ENCODE measurements around the gene VASN. TPM values are rescaled to one million over a fixed set of nuclear protein-coding genes. Genes with fewer than 3 reads are reported as not detected.
"Not testable (repeated sequence)": the region's sequence is repeated elsewhere in the genome, so short reads cannot be mapped to it uniquely, and the experiment has no call there.

Gene VASN
- total RNA-seq, 4 donors from 2014 or later: 9.2 to 20.2 (median 14.2) TPM

DNA sequence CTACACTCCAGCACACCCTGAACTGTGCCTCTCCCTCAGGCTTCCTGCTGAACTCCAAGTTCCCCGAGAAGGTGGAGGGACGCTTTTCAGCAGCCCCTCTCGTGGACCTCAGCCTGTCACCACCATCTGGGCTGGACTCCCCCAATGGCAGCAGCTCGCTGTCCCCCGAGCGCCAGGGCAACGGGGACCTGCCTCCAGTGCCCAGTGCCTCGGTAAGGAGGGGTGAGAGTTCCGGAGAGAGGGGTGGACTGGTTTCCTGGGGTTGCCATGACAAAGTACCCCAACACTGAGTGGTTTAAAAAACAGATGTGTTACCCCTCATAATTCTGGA, 38.4 kb upstream of the VASN start:
- TF ChIP-seq, protein P1, sequence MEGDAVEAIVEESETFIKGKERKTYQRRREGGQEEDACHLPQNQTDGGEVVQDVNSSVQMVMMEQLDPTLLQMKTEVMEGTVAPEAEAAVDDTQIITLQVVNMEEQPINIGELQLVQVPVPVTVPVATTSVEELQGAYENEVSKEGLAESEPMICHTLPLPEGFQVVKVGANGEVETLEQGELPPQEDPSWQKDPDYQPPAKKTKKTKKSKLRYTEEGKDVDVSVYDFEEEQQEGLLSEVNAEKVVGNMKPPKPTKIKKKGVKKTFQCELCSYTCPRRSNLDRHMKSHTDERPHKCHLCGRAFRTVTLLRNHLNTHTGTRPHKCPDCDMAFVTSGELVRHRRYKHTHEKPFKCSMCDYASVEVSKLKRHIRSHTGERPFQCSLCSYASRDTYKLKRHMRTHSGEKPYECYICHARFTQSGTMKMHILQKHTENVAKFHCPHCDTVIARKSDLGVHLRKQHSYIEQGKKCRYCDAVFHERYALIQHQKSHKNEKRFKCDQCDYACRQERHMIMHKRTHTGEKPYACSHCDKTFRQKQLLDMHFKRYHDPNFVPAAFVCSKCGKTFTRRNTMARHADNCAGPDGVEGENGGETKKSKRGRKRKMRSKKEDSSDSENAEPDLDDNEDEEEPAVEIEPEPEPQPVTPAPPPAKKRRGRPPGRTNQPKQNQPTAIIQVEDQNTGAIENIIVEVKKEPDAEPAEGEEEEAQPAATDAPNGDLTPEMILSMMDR (IDR thresholded peaks at IDR 0.05): no peak
- no peak for TF ChIP-seq POLR2A (IDR thresholded peaks at IDR 0.05)
- 88% methylated on average over 7 of the region's 9 CpGs; no CpG with 5 or more reads in 1 of the 2 donors for WGBS, 2 donors
- intact Hi-C loops (cut with DNase I): loop anchor here (5.0 kb wide), 1 partner anchor 46 kb away; no protein-coding TSS in a partner anchor
- peaks cover 11 to 24% (median 16%) of the 10 kb centered on the region in 3 donors for H3K4me1 ChIP-seq
- peaks cover 0 to 50% (median 2%) of the 10 kb centered on the region in 3 donors for H3K36me3 ChIP-seq
- no peak overlapping the region for H3K27ac ChIP-seq
- no peak for DNase-seq
- no peaks in the 10 kb centered on the region for H3K9me3 ChIP-seq
- H3K4me3 ChIP-seq: no peak overlapping the region
- peaks cover 0 to 4% (median 0%) of the 10 kb centered on the region in 4 donors for H3K27me3 ChIP-seq

DNA sequence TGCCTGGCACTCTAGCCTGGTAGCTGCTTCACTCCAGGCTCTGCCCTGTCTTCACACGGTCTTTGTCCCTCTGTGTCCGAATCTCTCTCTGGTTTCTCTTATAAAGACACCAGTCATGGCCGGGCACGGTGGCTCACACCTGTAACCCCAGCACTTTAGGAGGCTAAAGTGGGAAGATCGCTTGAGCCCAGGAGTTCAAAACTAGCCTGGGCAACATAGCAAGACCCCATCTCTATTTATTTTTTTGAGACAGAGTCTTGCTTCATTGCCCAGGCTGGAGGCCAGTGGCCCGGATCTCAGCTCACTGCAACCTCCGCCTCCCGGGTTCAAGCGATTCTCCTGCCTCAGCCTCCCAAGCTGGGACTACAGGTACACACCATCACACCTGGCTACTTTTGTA, 37.9 kb upstream of the VASN start:
- H3K4me1 ChIP-seq: peaks cover 6 to 20% (median 12%) of the 10 kb centered on the region in 3 donors
- WGBS, 2 donors: 80 to 100% methylated on average over 7 to 9 of the region's 9 CpGs
- DNase-seq, H3K27ac ChIP-seq, H3K9me3 ChIP-seq, H3K27me3 ChIP-seq, H3K4me3 ChIP-seq: not testable (repeated sequence)
- intact Hi-C loops (cut with DNase I): loop anchor here (5.0 kb wide), 1 partner anchor 46 kb away; no protein-coding TSS in a partner anchor
- H3K36me3 ChIP-seq: peaks cover 0 to 54% (median 6%) of the 10 kb centered on the region in 3 donors

DNA sequence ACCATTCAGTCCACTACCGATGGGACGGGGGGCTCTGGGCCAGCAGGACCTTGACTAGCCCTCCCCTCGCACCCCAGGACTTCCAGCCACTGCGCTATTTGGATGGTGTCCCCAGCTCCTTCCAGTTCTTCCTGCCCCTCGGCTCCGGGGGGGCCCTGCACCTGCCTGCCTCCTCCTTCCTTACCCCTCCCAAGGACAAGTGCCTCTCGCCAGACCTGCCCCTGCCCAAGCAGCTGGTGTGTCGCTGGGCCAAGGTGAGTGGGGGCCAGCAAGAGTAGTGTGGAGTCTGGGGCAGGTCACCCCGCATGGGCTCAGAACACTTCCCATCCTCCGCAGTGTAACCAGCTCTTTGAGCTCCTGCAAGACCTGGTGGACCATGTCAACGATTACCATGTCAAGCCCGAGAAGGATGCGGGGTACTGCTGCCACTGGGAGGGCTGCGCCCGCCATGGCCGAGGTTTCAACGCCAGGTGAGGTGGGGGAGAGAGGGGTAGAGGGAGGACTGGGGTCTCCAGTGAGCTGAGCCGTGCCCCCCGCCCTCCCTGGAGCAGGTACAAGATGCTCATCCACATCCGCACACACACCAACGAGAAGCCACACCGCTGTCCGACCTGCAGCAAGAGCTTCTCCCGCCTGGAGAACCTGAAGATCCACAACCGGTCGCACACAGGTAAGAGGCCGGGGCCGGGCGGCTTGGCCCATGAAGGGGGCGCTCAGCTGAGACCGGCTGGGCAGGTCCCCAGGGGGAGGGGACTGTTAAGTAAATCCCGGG, 36.7 kb upstream of the VASN start:
- Histone ChIP-seq H3K27me3 (no peaks in the 10 kb centered on the region), H3K9me3 (no peaks in the 10 kb centered on the region), H3K4me3 (no peak overlapping the region), H3K36me3 (peaks cover 4 to 66% (median 8%) of the 10 kb centered on the region in 3 donors), H3K27ac (no peak overlapping the region), H3K4me1 (peaks cover 0 to 17% (median 1%) of the 10 kb centered on the region in 3 donors)
- intact Hi-C loops (cut with DNase I): loop anchor here (5.0 kb wide), 1 partner anchor 48 kb away; no protein-coding TSS in a partner anchor
- DNase-seq: no peak
- 77 to 95% methylated on average over 3 to 11 of the region's 32 CpGs for WGBS, 2 donors
- TF ChIP-seq, protein P1 (IDR thresholded peaks at IDR 0.05): no peak
- no peak for TF ChIP-seq POLR2A (IDR thresholded peaks at IDR 0.05)

DNA sequence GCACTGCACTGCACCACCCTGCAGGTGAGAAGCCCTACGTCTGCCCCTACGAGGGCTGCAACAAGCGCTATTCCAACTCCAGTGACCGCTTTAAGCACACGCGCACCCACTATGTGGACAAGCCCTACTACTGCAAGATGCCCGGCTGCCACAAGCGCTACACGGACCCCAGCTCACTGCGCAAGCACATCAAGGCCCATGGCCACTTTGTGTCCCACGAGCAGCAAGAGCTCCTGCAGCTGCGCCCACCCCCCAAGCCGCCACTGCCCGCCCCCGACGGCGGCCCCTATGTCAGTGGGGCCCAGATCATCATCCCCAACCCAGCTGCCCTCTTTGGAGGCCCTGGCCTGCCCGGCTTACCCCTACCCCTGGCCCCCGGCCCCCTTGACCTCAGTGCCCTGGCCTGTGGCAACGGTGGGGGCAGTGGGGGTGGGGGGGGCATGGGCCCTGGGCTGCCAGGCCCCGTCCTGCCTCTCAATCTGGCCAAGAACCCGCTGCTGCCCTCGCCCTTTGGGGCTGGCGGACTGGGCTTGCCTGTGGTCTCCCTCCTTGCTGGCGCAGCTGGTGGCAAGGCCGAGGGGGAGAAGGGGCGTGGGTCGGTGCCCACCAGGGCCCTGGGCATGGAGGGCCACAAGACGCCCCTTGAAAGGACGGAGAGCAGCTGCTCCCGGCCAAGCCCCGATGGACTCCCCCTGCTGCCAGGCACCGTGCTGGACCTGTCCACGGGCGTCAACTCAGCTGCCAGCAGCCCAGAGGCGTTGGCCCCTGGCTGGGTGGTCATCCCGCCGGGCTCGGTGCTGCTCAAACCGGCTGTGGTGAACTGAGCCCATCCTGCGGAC, 34.7 kb upstream of the VASN start:
- Histone ChIP-seq H3K36me3 (peaks cover 8 to 85% (median 10%) of the 10 kb centered on the region in 3 donors), H3K27ac (no peak overlapping the region), H3K4me3 (no peak overlapping the region), H3K4me1 (peaks cover 0 to 14% (median 0%) of the 10 kb centered on the region in 3 donors), H3K9me3 (no peaks in the 10 kb centered on the region), H3K27me3 (no peaks in the 10 kb centered on the region)
- 87 to 100% methylated on average over 1 to 11 of the region's 41 CpGs for WGBS, 2 donors
- DNase-seq: no peak
- TF ChIP-seq, protein P1 (IDR thresholded peaks at IDR 0.05): no peak
- TF ChIP-seq POLR2A (IDR thresholded peaks at IDR 0.05): no peak
- intact Hi-C loops (cut with DNase I): no loop called here

DNA sequence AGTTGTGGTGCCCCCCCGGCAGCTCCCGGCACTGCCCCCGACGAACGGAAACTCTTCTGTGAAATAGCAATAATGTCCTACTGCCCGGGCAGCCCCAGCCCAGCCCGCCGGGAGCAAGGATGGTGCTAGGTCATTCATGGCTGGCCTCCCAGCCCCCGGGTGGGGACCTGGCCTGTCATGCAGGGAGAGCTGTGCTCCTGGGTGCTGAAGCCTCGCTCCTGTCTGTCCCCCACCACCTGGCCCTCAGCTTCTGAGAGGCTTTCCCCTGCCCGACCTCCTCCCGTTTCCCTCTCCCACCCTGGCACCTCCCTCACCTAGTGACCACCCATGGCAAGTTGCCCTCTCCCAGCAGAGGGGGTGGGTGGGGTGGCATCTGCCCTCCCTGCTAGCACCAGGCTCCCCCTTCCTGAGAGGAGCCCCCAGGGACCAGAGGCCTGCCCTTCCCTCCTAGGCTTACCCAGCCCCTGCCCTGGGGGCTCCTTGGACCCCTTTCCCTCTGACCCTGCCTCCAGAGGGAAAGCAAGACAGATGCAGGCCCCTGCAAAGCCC, 34.0 kb upstream of the VASN start:
- WGBS, 2 donors: 78% methylated on average over 12 of the region's 12 CpGs; no CpG with 5 or more reads in 1 of the 2 donors
- intact Hi-C loops (cut with DNase I): no loop called here

More for the DNA sequence above, 34.0 kb upstream of the VASN start:
- DNase-seq: no peak
- Histone ChIP-seq H3K27me3 (no peaks in the 10 kb centered on the region), H3K4me1 (peaks cover 0 to 14% (median 0%) of the 10 kb centered on the region in 3 donors), H3K27ac (no peak overlapping the region), H3K9me3 (no peaks in the 10 kb centered on the region), H3K4me3 (no peak overlapping the region), H3K36me3 (peaks cover 8 to 79% (median 10%) of the 10 kb centered on the region in 3 donors)
- TF ChIP-seq, protein P1 (IDR thresholded peaks at IDR 0.05): no peak
- TF ChIP-seq POLR2A (IDR thresholded peaks at IDR 0.05): no peak
